ENCODE data around the gene MDM1. TPM values are rescaled to one million over a fixed set of nuclear protein-coding genes. Genes with fewer than 3 reads are reported as not detected.

MDM1 gene
- polyA plus RNA-seq, 1 donor (not counting 4 experiments of a cell fraction or from before 2014, with no cell fraction given) = 7.5 TPM

- no peak for TF ChIP-seq CTCF (optimal IDR thresholded peaks at IDR 0.05 in 1 of 3, IDR thresholded peaks at IDR 0.05 in 1 of 3, conservative IDR thresholded peaks at IDR 0.05 in 1 of 3; ENCODE audit: extremely low read depth in 1 of 3, insufficient read depth in 2 of 3, low read length in 3 of 3)
- TF ChIP-seq EZH2 (IDR thresholded peaks at IDR 0.05; ENCODE audit: low read length) = no peak
- Histone ChIP-seq H3K36me3 (ENCODE audit: control insufficient read depth in 2 of 2, extremely low read depth in 1 of 2, insufficient read depth in 2 of 2, low read length in 2 of 2) (no peaks in the 10 kb centered on the region), H3K4me2 (ENCODE audit: control insufficient read depth, extremely low read depth, insufficient read depth, low read depth, low read length) (no peak overlapping the region), H3K9ac (ENCODE audit: control insufficient read depth, extremely low read depth, insufficient read depth, low read length) (no peak overlapping the region), H3K4me3 (ENCODE audit: control insufficient read depth in 2 of 3, extremely low read depth in 1 of 3, insufficient read depth in 2 of 3, low read depth in 1 of 3, low read length in 3 of 3) (no peak overlapping the region), H3K27ac (ENCODE audit: control insufficient read depth, insufficient read depth, low read length) (no peak overlapping the region), H3K9me3 (ENCODE audit: control insufficient read depth, low read depth, low read length) (no peaks in the 10 kb centered on the region), H3K79me2 (ENCODE audit: control insufficient read depth, insufficient read depth, low read length) (no peaks in the 10 kb centered on the region), H2AFZ (ENCODE audit: control insufficient read depth, low read length) (no peak overlapping the region), H3K9me1 (ENCODE audit: control insufficient read depth, extremely low read depth, insufficient read depth, low read length) (no peaks in the 10 kb centered on the region), H3K4me1 (ENCODE audit: control insufficient read depth, extremely low read depth, insufficient read depth, low read length) (peaks cover 8% of the 10 kb centered on the region), H4K20me1 (ENCODE audit: control insufficient read depth, extremely low read depth, insufficient read depth, low read length) (no peaks in the 10 kb centered on the region), H3K27me3 (ENCODE audit: control insufficient read depth, extremely low read depth, insufficient read depth, low read length) (no peaks in the 10 kb centered on the region)
- DNase-seq (ENCODE audit: low read depth, low spot score) (no peak), FAIRE-seq (no peak)
- dilution Hi-C loops (cut with MboI; ENCODE audit: extremely low pct_ligation_motif_present, low sequenced_read_pairs) = no loop called here
Observed at GRCh38 chr12:68376901-68377300, 44.7 kb upstream of the MDM1 start.

- Histone ChIP-seq H3K27ac (ENCODE audit: control insufficient read depth, insufficient read depth, low read length) (no peak overlapping the region), H3K4me3 (ENCODE audit: control insufficient read depth in 2 of 3, extremely low read depth in 1 of 3, insufficient read depth in 2 of 3, low read depth in 1 of 3, low read length in 3 of 3) (no peak overlapping the region), H3K27me3 (ENCODE audit: control insufficient read depth, extremely low read depth, insufficient read depth, low read length) (no peaks in the 10 kb centered on the region), H3K9ac (ENCODE audit: control insufficient read depth, extremely low read depth, insufficient read depth, low read length) (no peak overlapping the region), H3K36me3 (ENCODE audit: control insufficient read depth in 2 of 2, extremely low read depth in 1 of 2, insufficient read depth in 2 of 2, low read length in 2 of 2) (no peaks in the 10 kb centered on the region), H3K79me2 (ENCODE audit: control insufficient read depth, insufficient read depth, low read length) (no peaks in the 10 kb centered on the region), H3K4me1 (ENCODE audit: control insufficient read depth, extremely low read depth, insufficient read depth, low read length) (peaks cover 8% of the 10 kb centered on the region), H3K9me3 (ENCODE audit: control insufficient read depth, low read depth, low read length) (no peaks in the 10 kb centered on the region), H4K20me1 (ENCODE audit: control insufficient read depth, extremely low read depth, insufficient read depth, low read length) (no peaks in the 10 kb centered on the region), H2AFZ (ENCODE audit: control insufficient read depth, low read length) (no peak overlapping the region), H3K4me2 (ENCODE audit: control insufficient read depth, extremely low read depth, insufficient read depth, low read depth, low read length) (no peak overlapping the region), H3K9me1 (ENCODE audit: control insufficient read depth, extremely low read depth, insufficient read depth, low read length) (no peaks in the 10 kb centered on the region)
- dilution Hi-C loops (cut with MboI; ENCODE audit: extremely low pct_ligation_motif_present, low sequenced_read_pairs) = no loop called here
- FAIRE-seq (no peak), DNase-seq (ENCODE audit: low read depth, low spot score) (no peak)
- TF ChIP-seq EZH2 (IDR thresholded peaks at IDR 0.05; ENCODE audit: low read length) (no peak), CTCF (optimal IDR thresholded peaks at IDR 0.05 in 1 of 3, IDR thresholded peaks at IDR 0.05 in 1 of 3, conservative IDR thresholded peaks at IDR 0.05 in 1 of 3; ENCODE audit: extremely low read depth in 1 of 3, insufficient read depth in 2 of 3, low read length in 3 of 3) (no peak)
Observed at GRCh38 chr12:68375756-68376695, 43.9 kb upstream of the MDM1 start.
